BE2C (cell line): Measurements from ENCODE around the gene SCCPDH.

Source experiments
- DNase-seq: peaks from one replicate; pipeline ENCODE4 v3.0.0-alpha.2; 2020
- H3K27me3 ChIP-seq: fragments of 250-450 bp; sonication (Bioruptor Pico); 2 replicates; pipeline ENCODE4 v1.5.1; 2020; ENCODE audit warnings: mild to moderate bottlenecking
- H3K36me3 ChIP-seq: fragments of 250-450 bp; sonication (Bioruptor Pico); 2 replicates; pipeline ENCODE4 v1.5.1; 2020; ENCODE audit warnings: mild to moderate bottlenecking
- H3K4me1 ChIP-seq: fragments of 250-450 bp; sonication (Bioruptor Pico); 2 replicates; pipeline ENCODE4 v1.5.1; 2020
- H3K4me3 ChIP-seq: 2 replicates; pipeline ENCODE4 v1.5.1; 2011; ENCODE audit warnings: low read depth, low read length
- H3K9me3 ChIP-seq: fragments of 250-450 bp; sonication (Bioruptor Pico); 2 replicates; pipeline ENCODE4 v1.5.1; 2020
- CTCF ChIP-seq: IDR thresholded peaks from 2 replicates; pipeline ENCODE4 v1.5.1; 2012; ENCODE audit warnings: mild to moderate bottlenecking, low read depth, low read length

SCCPDH gene

GRCh38 chr1:246768403-246769020, 44.3 kb downstream of the SCCPDH start:
- no peaks in the 10 kb centered on the region for H3K27me3 ChIP-seq
- H3K4me3 ChIP-seq: no peak overlapping the region
- TF ChIP-seq CTCF: no peak
- H3K4me1 ChIP-seq: no peaks in the 10 kb centered on the region; the same call in 1 of the 2 replicates
- no peak for DNase-seq
- H3K36me3 ChIP-seq: no peaks in the 10 kb centered on the region; the same call in 1 of the 2 replicates
- H3K9me3 ChIP-seq: no peaks in the 10 kb centered on the region

GRCh38 chr1:246769306-246769705, 45.1 kb downstream of the SCCPDH start:
- no peaks in the 10 kb centered on the region; the same call in 1 of the 2 replicates for H3K36me3 ChIP-seq
- no peaks in the 10 kb centered on the region for H3K9me3 ChIP-seq
- no peak for DNase-seq
- no peak for TF ChIP-seq CTCF
- H3K4me1 ChIP-seq: no peaks in the 10 kb centered on the region; the same call in 1 of the 2 replicates
- H3K4me3 ChIP-seq: no peak overlapping the region
- no peaks in the 10 kb centered on the region for H3K27me3 ChIP-seq

- Histone ChIP-seq H3K36me3 (no peaks in the 10 kb centered on the region; the same call in 1 of the 2 replicates), H3K27me3 (no peaks in the 10 kb centered on the region), H3K9me3 (no peaks in the 10 kb centered on the region), H3K4me1 (no peaks in the 10 kb centered on the region; the same call in 1 of the 2 replicates), H3K4me3 (no peak overlapping the region)
- TF ChIP-seq CTCF: no peak
- no peak for DNase-seq
These were observed 47.2 kb downstream of the SCCPDH start for GRCh38 chr1:246771366-246771765.

GRCh38 chr1:246772686-246773085, 48.5 kb downstream of the SCCPDH start:
- Histone ChIP-seq H3K9me3 (no peaks in the 10 kb centered on the region), H3K4me1 (no peaks in the 10 kb centered on the region; the same call in 1 of the 2 replicates)
- DNase-seq: no peak

GRCh38 chr1:246773213-246773641, 49.0 kb downstream of the SCCPDH start:
- Histone ChIP-seq H3K4me3 (no peak overlapping the region), H3K9me3 (no peaks in the 10 kb centered on the region), H3K4me1 (no peaks in the 10 kb centered on the region; the same call in 1 of the 2 replicates), H3K27me3 (no peaks in the 10 kb centered on the region), H3K36me3 (no peaks in the 10 kb centered on the region; the same call in 1 of the 2 replicates)
- no peak for TF ChIP-seq CTCF
- no peak for DNase-seq

More at GRCh38 chr1:246772686-246773085, 48.5 kb downstream of the SCCPDH start:
- Histone ChIP-seq H3K4me3 (no peak overlapping the region), H3K36me3 (no peaks in the 10 kb centered on the region; the same call in 1 of the 2 replicates), H3K27me3 (no peaks in the 10 kb centered on the region)
- TF ChIP-seq CTCF: no peak
